Activated B cell treated with CpG ODN at 0.5 μM for 24 hours (primary cell): ENCODE results near the gene IL7R. TPM values are rescaled to one million over a fixed set of nuclear protein-coding genes. Genes with fewer than 3 reads are reported as not detected.

Experiments
- ATAC-seq: fragments of 200-7000 bp; cut with Tn5 transposase; one replicate; pipeline ENCODE4 v1.10.0; 2021; ENCODE audit warnings: low read depth, mild to moderate bottlenecking, moderate library complexity
- CTCF ChIA-PET: fragments of 350-600 bp; sonication (Branson Sonifier 250); formaldehyde crosslinking; loops from one replicate; lab custom pipeline; 2021; ENCODE audit warnings: antibody characterized with exemption; lab: Charles Lee
- POLR2A ChIA-PET: fragments of 350-600 bp; sonication (Branson Sonifier 250); formaldehyde crosslinking; loops from one replicate; lab custom pipeline; 2021; ENCODE audit warnings: antibody characterized with exemption; lab: Charles Lee
- DNase-seq: peaks from one replicate; pipeline ENCODE4 v3.0.0; 2022
- H3K27ac Mint-ChIP-seq: one replicate; pipeline ENCODE4 v1.8.0; 2020; ENCODE audit warnings: mixed read lengths
- H3K27me3 Mint-ChIP-seq: one replicate; pipeline ENCODE4 v1.8.0; 2021; ENCODE audit warnings: mixed read lengths
- H3K36me3 Mint-ChIP-seq: one replicate; pipeline ENCODE4 v1.8.0; 2021; ENCODE audit warnings: low read depth, mixed read lengths
- H3K4me1 Mint-ChIP-seq: one replicate; pipeline ENCODE4 v1.8.0; 2021; ENCODE audit warnings: mixed read lengths
- H3K4me3 Mint-ChIP-seq: one replicate; pipeline ENCODE4 v1.8.0; 2020; ENCODE audit warnings: mild to moderate bottlenecking, mixed read lengths
- H3K9me3 Mint-ChIP-seq: one replicate; pipeline ENCODE4 v1.8.0; 2020; ENCODE audit warnings: mixed read lengths
- CTCF ChIP-seq: fragments of 200-600 bp; IDR thresholded peaks from one replicate; pipeline ENCODE4 v1.8.0; 2022; ENCODE audit warnings: antibody characterized with exemption, mild to moderate bottlenecking
- intact Hi-C: fragments of 100-400 bp; cut with micrococcal nuclease; formaldehyde crosslinking; loops from one replicate; pipeline ENCODE4 v1.15.1; 2024
- total RNA-seq: library from RNA; stranded (reverse); gene quantifications from 2 replicates; pipeline ENCODE4 v1.2.3, GENCODE V29; 2022

IL7R gene
- total RNA-seq, 1 donor from 2014 or later, result 3.0 TPM

GRCh38 chr5:35869685-35870277 is 13.1 kb downstream of the IL7R start:
- no peak overlapping the region for H3K4me3 Mint-ChIP-seq
- H3K9me3 Mint-ChIP-seq, result no peaks in the 10 kb centered on the region
- TF ChIP-seq CTCF, result no peak
- H3K27ac Mint-ChIP-seq, result no peak overlapping the region
- H3K36me3 Mint-ChIP-seq, result no peaks in the 10 kb centered on the region
- intact Hi-C loops, result no loop called here
- DNase-seq (no peak), ATAC-seq (no peak)
- peaks cover 11% of the 10 kb centered on the region for H3K4me1 Mint-ChIP-seq
- POLR2A ChIA-PET, result no interaction called here
- H3K27me3 Mint-ChIP-seq, result no peaks in the 10 kb centered on the region
- CTCF ChIA-PET, result no interaction called here

GRCh38 chr5:35870605-35871004 is 13.9 kb downstream of the IL7R start:
- H3K36me3 Mint-ChIP-seq, result no peaks in the 10 kb centered on the region
- ATAC-seq (no peak), DNase-seq (no peak)
- H3K27ac Mint-ChIP-seq, result no peak overlapping the region
- intact Hi-C loops, result no loop called here
- H3K4me3 Mint-ChIP-seq, result no peak overlapping the region
- TF ChIP-seq CTCF, result no peak
- POLR2A ChIA-PET, result no interaction called here
- no peaks in the 10 kb centered on the region for H3K27me3 Mint-ChIP-seq
- no peaks in the 10 kb centered on the region for H3K9me3 Mint-ChIP-seq
- CTCF ChIA-PET, result no interaction called here
- peaks cover 11% of the 10 kb centered on the region for H3K4me1 Mint-ChIP-seq

- Mint-ChIP-seq H3K4me3 (no peak overlapping the region), H3K36me3 (no peaks in the 10 kb centered on the region), H3K27ac (no peak overlapping the region), H3K4me1 (peaks cover 4% of the 10 kb centered on the region), H3K9me3 (no peaks in the 10 kb centered on the region), H3K27me3 (no peaks in the 10 kb centered on the region)
- CTCF ChIA-PET, result no interaction called here
- POLR2A ChIA-PET, result no interaction called here
- intact Hi-C loops, result no loop called here
- TF ChIP-seq CTCF, result no peak
- DNase-seq, result no peak
- ATAC-seq, result no peak
These were observed 19.8 kb downstream of the IL7R start for GRCh38 chr5:35876454-35876853.

GRCh38 chr5:35876922-35877321 is 20.2 kb downstream of the IL7R start:
- CTCF ChIA-PET, result no interaction called here
- H3K27me3 Mint-ChIP-seq, result no peaks in the 10 kb centered on the region
- POLR2A ChIA-PET, result no interaction called here
- no peak overlapping the region for H3K27ac Mint-ChIP-seq
- ATAC-seq (no peak), DNase-seq (no peak)
- H3K4me1 Mint-ChIP-seq, result peaks cover 4% of the 10 kb centered on the region
- no peaks in the 10 kb centered on the region for H3K9me3 Mint-ChIP-seq
- intact Hi-C loops, result no loop called here
- TF ChIP-seq CTCF, result no peak
- no peak overlapping the region for H3K4me3 Mint-ChIP-seq
- H3K36me3 Mint-ChIP-seq, result no peaks in the 10 kb centered on the region

- no peaks in the 10 kb centered on the region for H3K36me3 Mint-ChIP-seq
- intact Hi-C loops, result no loop called here
- H3K4me1 Mint-ChIP-seq, result peaks cover 4% of the 10 kb centered on the region
- H3K4me3 Mint-ChIP-seq, result no peak overlapping the region
- ATAC-seq (no peak), DNase-seq (no peak)
- no peaks in the 10 kb centered on the region for H3K27me3 Mint-ChIP-seq
- no peak for TF ChIP-seq CTCF
- H3K9me3 Mint-ChIP-seq, result no peaks in the 10 kb centered on the region
- ChIA-PET POLR2A (no interaction called here), CTCF (no interaction called here)
- no peak overlapping the region for H3K27ac Mint-ChIP-seq
These were observed 21.0 kb downstream of the IL7R start for GRCh38 chr5:35877655-35878054.
